Stimulated activated CD4-positive, alpha-beta T cell treated with anti-CD3 and anti-CD28 coated beads, Interleukin-15, amount 100 ng/mL, for 1 hour (primary cell): ENCODE results near the gene GOLGA5.
"Not testable (repeated sequence)": the region's sequence is repeated elsewhere in the genome, so short reads cannot be mapped to it uniquely, and the experiment has no call there.

ENCODE experiments used
- DNase-seq, 2 donors: peaks; one replicate each; pipeline ENCODE4 v3.0.0-alpha.2; 2020; ENCODE audit warnings: low read depth in 1 of 2, low spot score in 1 of 2

GOLGA5 gene, protein sequence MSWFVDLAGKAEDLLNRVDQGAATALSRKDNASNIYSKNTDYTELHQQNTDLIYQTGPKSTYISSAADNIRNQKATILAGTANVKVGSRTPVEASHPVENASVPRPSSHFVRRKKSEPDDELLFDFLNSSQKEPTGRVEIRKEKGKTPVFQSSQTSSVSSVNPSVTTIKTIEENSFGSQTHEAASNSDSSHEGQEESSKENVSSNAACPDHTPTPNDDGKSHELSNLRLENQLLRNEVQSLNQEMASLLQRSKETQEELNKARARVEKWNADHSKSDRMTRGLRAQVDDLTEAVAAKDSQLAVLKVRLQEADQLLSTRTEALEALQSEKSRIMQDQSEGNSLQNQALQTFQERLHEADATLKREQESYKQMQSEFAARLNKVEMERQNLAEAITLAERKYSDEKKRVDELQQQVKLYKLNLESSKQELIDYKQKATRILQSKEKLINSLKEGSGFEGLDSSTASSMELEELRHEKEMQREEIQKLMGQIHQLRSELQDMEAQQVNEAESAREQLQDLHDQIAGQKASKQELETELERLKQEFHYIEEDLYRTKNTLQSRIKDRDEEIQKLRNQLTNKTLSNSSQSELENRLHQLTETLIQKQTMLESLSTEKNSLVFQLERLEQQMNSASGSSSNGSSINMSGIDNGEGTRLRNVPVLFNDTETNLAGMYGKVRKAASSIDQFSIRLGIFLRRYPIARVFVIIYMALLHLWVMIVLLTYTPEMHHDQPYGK

DNA sequence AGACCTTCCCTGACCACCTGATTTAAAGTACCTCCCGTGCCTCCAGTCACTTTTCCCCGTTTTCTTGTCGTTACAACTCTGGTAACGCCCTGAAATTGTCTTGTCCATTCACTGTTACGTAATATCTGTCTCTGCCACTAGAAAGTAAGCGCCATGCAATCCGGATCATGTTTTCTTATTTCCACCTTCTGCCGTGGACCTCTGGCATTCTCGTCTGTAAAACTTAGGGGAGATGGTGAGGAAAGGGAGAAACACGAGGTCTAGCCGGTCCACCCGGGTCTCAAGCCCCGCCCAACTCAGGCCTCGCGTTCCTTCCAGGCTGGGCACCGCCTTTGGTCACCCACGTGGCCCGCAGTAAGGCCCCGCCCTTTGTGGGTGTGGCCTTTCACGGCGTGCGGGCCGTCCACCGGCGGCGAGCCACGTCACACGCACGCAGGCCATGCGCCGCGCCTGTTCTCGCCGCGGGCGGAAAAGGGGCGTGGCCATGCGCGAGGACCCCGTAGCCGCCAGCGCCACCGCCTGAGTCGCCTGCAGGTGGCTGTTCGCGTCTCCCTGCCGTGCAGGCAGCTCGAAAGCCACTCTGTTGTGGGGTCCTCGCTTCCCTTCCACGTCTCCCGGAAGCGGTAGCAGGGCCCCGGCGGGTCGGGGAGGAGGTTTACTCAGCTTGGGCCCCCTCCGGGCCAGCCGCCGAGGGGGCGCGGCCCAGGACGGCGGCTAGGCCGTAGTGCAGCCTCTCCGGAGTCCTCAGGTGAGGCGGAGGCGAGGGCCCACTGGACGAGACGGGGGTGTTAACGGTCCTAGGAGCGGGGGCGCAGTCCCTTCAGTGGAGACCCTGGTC is at the start of gene GOLGA5:
GOLGA5 (plus strand) TSS at position 597 of the 838 bp plus-strand sequence. CDS start 3,133 bp downstream, outside the sequence.
- peak; percentile 98 for DNase-seq

DNA sequence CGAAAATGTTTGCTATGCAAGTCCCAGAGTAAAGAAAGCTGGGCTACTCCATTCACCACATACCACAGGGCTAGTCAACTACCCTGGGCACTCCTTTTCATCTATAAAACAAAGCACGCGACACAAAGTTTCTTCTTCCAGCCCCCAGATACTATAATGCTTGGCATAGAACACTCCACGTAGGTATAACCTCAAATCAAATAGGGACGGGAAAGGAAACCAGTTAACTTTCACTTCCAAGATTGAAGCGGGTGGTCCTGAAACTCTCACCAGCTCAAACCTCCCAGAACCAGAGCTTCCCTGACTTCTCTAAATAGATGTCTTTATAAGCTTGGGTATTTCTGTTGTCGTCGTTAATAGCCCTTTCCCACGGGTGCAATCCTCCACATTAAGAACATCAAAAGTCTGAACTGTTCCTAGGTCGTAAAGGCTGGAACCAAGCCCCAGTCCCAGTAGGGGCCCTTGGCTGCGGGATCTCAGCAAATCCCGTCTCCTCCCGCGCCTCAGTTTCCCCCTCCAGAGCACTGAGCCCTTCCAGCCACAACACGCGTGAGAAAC is 46.3 kb upstream of the GOLGA5 start:
- DNase-seq, result no peak

DNA sequence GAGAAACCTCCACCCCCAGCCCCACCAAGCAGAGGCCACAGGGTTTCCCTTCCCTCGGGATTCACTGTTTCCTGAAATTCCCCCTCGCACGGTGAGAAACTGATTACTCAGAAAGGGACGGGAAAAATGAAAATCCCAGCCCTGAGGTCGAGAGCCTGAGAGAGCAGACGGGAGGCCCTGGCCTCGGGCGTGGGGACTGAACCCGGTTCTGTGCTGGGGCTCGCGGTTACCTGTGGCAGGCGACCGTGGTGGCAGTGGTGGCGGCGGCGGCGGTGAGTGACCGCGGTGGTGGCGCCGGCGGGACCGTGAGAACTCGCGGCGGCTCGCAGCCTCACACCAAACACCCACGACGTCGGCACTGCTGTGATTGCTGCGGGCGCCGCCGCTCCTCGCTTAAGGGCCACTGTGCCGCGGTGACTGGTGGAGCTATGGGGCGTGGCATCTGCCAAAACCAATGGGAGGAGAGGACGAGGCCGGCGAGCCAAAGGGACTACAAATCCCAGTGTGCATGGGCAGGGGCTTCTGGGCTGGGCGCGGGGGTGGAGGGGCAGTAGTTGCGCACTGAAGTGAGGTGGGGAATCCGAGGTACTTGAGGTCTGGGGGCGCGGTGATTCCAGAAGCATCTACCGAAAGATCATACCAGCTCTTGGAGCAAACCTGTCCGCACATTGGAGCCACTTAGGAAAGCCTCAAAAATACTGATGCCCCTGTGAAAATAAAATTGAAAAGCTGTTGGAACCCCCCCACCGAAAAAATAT is 45.7 kb upstream of the GOLGA5 start, which contains the start of gene LGMN:
LGMN (minus strand) TSS at position 369 of the 758 bp plus-strand sequence. CDS start 15,841 bp downstream, outside the sequence.
- peak; percentile 63 to 67 for DNase-seq

DNA sequence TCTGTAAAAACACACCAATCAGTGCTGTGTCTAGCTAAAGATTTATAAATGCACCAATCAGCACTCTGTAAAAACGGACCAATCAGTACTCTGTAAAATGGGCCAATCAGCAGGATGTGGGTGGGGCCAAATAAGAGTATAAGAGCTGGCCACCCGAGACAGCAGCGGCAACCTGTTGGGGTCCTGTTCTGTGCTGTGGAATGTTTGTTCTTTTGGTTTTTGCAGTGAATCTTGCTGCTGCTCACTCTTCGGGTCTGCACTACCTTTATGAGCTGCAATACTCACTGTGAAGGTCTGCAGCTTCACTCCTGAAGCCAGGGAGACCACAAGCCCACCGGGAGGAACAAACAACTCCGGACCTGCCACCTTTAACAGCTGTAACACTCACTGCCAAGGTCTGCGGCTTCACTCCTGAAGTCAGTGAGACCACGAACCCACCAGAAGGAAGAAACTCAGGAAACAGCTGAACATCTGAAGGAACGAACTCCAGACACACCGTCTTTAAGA is 43.8 kb upstream of the GOLGA5 start:
- DNase-seq, result peak in 1 of 2 donors; percentile 18

DNA sequence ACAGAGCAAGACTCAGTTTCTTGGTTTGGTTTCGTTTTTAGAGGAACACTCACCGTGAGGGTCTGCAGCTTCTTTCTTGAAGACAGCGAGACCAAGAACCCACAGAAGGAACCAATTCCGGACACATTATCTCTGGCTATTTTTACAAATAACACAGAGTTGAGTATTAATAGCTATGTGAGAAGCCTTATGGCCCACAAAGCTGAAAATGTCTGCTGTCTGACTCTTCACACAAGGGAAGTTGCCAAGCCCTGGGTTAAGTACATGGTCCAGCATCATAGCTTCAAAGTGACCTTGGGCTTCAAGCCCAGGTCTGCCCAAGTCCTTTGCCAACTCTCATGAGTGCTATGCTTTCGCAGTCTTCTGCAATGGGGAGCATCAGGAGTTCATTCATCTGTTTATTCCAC is 43.1 kb upstream of the GOLGA5 start:
- DNase-seq, result no peak

DNA sequence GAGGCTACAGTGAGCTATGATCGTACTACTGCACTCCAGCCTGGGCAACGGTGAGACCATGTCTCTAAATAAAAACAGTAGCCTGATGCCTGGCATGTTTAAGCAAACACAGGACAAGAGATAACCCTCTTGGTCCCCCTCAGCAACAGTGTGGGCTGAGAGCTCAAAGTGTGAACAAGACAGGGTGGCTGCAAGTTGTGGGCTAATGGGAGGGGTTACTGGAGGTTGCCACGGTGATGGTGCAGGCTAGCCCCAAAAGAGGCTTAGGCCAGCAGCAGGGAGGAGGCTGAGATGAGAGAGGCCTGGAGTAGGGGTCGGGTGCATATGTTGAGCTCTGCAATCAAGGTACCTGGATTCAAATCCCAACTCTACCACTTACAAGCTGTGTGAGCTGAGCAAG is 42.3 kb upstream of the GOLGA5 start:
- DNase-seq, result no peak

DNA sequence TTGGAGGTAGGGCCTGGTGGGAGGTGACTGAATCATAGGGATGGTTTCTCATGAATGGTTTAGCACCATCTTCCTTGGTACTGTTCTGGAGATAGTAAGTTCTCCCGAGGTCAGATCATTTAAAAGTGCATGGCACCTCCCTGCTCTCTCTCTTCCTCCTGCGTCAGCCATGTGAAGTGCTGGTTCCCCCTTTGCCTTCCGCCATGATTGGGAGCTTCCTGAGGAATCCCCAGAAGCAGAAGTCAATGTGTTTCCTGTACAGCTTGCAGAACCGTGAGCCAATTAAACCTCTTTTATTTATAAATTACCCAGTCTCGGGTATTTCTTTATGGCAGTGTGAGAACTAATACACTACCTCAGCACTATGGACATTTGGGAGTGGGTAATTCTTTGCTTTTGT is 40.9 kb upstream of the GOLGA5 start:
- no peak for DNase-seq

DNA sequence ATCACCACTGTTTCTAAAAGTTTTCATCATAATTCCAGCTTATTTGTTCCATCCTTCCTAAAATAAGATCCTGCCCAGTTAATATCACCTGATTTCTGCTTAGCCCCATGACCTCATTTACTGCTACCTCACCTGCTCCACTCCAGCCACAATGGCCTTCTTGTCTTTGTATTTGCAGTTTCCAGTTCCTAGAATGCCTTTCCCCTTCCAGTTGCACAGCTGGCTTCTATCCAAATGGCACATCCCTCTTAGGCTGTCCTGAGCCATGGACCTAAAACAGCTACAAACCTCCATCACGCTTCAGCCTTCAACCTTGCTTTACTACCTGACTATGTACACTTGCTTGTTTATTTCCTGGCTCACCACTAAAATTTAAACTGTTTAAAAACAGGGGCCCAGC is 39.1 kb upstream of the GOLGA5 start:
- DNase-seq, result no peak

DNA sequence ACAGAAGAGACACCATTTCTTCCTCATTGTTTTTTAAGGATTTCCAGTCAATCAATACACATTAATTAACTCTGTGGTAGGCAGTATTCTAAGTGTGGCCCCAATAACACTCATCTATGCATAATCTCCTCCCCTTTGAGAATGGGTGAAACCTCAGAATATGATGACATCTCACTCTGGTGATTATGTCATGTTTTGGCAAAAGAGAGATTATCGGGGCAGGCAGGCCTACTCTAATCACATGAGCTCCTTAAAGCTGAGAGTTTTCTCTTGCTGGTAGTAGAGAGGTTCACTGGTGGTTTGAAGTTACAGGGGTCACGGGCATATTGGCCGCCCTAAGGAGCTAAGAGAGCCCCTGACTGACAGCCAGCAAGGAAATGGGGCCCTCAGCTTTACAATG is 38.6 kb upstream of the GOLGA5 start:
- DNase-seq, result no peak

DNA sequence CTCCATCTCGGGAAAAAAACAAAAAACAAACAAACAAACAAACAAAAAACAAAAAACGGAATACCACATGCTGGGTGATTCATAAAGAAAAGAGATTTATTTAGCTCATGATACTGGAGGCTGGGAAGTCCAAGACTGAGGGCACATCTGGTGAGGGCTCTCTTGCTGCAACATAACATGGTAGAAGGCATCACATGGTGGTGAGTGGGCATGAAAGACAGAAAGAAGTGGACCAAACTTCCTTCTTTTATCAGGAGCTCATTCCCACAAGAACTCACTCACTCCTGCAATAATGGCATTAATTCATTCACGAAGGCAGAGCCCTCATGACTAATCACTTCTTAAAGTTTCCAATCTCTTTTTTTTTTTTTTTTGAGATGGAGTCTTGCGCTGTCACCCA is 37.7 kb upstream of the GOLGA5 start:
- no peak for DNase-seq

DNA sequence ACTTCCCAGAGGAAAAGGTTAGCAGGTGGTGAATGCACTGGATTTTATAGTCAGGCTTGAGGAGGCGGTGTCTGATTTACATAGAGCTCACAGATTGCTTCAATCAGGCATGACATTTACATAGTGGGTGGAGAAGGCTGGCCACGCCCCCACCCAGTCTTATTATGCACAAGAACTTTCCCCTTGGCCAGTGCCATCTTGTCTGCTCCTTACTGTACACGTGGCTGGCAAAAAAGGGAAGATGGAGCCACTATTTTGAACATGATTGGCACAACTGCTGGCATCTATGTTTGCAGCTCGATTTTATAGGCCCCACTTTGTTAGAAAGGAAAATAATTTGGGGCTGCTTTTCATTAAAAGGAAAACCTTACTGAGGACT is 34.8 kb upstream of the GOLGA5 start:
- DNase-seq, result no peak

DNA sequence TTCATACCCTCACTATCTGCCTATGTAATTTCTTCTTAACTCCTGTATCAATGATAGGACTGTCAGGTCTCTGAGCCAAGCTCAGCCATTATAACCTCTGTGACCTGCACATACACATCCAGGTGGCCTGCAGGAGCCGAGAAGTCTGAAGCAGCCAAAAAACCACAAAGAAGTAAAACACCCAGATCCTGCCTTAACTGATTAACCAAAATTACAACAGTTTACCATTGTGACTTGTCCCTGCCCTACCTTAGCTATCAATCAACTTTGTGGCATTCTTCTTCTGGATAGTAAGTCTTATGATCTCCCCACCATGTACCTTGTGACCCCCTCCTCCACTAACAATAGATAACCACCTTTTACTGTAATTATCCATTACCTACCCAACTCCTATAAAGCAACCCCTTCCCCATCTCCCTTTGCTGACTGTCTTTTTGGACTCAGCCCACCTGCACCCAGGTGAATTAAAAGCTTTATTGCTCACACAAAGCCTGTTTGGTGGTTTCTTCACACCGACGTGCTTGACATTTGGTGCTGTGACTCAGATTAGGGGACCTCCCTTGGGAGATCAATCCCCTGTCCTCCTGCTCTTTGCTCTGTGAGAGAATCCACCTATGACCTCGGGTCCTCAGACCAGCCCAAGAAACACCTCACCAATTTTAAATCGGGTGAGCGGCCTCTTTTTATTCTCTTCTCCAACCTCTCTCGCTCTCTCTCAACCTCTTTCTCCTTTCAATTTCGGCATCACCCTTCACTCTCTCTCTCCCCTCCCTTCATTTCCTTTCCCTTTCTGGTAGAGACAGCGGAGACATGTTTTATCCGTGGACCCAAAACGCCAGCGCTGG is 34.2 kb upstream of the GOLGA5 start:
- DNase-seq, result no peak

DNA sequence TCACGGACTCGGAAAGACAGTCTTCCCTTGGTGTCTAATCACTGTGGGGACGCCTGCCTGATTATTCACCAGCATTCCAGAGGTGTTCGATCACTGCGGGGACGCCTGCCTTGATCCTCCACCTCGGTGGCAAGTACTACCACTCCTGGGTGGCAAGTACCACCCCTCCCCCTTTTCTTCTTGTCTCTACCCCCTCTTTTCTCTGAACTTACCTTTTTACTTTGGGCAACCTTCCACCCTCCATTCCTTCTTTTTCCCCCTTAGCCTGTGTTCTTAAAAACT is 33.6 kb upstream of the GOLGA5 start:
- DNase-seq, result no peak

DNA sequence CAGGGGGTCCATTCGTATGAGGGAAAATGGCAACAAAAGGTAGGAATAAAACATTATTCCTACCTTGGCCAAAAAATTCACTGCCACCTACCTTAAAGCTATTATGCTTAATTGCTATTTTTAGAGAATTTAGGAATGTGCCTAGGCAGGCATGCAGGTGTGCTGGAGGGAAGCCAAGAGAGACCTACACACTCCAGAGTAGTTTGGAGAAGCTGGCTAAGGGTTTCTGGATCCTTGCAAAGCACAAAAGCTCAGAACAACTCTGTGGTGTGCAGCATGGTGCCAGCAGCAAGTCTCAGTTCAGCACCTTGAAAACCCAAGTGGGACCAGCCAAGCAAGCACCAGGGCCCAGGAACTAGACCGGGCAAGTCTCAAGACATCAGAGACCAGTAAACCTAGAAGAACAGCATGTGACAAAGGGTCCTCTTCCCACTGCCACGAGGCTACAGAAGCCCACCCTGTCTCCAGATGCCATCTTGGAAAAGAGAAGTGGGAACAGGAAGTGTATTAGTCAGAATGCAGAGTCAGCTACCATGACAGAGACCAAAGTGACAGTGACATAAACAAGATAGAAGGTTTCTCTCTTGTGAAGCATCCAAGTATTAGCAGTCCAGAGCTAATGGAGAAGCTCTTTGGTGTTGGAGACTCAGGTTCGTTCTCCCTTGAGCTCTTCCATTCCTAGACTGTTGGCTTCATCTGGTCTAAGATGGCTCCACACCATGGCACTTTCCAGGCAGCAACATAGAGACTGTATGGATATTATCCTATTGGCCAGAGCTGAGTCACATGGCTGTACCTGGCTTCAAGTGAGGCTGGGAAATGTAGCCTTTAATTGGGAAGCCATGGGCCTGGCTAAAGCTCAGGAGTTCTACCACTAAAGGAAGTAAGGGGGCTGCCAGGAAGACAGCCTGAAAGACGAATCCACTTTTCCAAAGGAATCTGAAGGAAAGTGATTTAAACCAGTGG is 30.2 kb upstream of the GOLGA5 start:
- not testable (repeated sequence) for DNase-seq

DNA sequence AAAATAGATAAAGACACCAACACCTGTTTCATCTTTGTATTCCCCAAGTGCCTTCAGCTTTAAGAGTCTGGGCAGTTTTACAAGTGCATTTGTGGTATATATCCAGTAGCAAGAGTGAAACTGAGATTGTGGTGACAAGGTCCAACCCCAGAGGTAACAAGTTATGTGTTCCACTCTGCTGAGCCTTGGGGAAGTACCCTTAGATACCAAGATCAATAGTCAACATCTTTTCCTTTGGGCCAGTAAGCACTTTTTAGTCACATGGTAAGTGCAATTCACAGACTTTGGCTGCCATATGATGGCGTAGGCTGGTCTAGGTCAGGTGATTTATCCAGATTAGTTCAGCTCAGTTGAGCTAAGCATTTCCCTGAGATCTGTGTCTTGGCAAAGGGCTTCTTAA is 25.9 kb upstream of the GOLGA5 start:
- not testable (repeated sequence) for DNase-seq

DNA sequence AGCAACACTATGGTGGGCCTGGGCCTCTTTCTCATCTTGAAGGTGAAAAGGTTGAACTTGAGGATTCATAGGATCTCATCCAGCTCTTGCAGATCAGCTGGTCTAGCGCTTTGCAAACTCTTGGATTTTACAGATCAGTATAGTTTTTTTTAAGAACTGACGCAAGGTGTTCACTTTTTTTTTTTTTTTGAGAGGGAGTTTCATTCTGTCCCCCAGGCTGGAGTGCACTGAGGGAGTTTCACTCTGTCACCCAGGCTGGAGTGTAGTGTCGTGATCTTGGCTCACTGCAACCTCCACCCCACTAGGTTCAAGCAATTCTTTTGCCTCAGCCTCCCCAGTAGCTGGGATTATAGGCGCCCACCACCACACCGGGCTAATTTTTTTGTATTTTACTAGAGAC is 25.3 kb upstream of the GOLGA5 start:
- DNase-seq, result no peak

DNA sequence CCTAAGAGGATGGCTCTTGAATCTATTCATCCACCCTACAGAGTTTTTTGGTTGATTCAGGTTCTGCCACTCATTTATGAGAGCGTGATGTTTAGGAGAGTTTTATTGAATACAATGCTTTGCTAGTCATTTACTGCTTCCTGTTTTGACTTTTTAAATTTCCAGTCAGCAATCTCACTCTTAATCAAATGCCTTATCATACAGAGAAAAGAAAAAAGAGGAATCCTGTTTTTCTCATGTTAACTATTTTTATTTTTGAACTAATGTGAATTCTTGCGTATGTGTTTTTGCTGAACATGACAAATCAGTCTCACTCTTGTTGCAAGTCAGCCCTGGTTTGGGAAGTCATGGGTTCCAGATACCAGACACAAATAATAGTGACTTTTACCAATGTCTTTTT is 23.6 kb upstream of the GOLGA5 start:
- no peak for DNase-seq

DNA sequence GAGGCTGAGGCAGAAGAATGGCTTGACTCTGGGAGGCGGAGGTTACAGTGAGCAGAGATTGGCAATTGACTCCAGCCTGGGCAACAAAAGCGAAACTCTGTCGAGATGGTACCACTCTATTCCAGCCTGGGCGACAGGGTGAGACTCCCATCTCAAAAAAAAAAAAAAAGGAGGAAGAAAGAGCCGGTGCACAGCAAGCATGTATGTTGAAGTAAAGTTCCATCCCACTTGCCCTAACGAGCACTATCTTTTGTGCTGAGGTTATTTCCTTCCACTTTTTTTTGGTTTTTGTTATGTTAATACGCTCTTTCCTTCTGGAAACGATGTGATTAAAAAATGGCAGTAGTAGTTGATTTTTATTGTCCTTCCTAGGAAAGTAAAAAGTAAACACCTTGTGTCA is 19.5 kb upstream of the GOLGA5 start:
- no peak for DNase-seq
